ENCODE results near the gene MYL11.
"Not testable (repeated sequence)": the region's sequence is repeated elsewhere in the genome, so short reads cannot be mapped to it uniquely, and the experiment has no call there.

The MYL11 gene

GRCh38 chr16:30374538-30374937, at the start of gene MYL11:
Gene MYL11 (plus strand): TSS chr16:30374802. CDS start chr16:30374858, 56 bp downstream.
- no peak for DNase-seq

- DNase-seq, result peak; percentile 84
Observed at GRCh38 chr16:30334473-30334989, 40.1 kb upstream of the MYL11 start.

GRCh38 chr16:30335028-30335597, 39.5 kb upstream of the MYL11 start:
- peak; percentile 85 for DNase-seq

- DNase-seq, result no peak
Observed at GRCh38 chr16:30335598-30336474, 38.8 kb upstream of the MYL11 start.

- not testable (repeated sequence) for DNase-seq
Observed at GRCh38 chr16:30337964-30338357, 36.6 kb upstream of the MYL11 start.

GRCh38 chr16:30338715-30339114, 35.9 kb upstream of the MYL11 start:
- not testable (repeated sequence) for DNase-seq

- DNase-seq, result no peak
Observed at GRCh38 chr16:30340621-30341020, 34.0 kb upstream of the MYL11 start.

GRCh38 chr16:30341971-30342370, 32.6 kb upstream of the MYL11 start:
- not testable (repeated sequence) for DNase-seq

- DNase-seq, result no peak
Observed at GRCh38 chr16:30342751-30343490, 31.7 kb upstream of the MYL11 start.

- DNase-seq, result not testable (repeated sequence)
Observed at GRCh38 chr16:30343491-30343820, 31.1 kb upstream of the MYL11 start.

- no peak for DNase-seq
Observed at GRCh38 chr16:30346286-30346685, 28.3 kb upstream of the MYL11 start.

- DNase-seq, result no peak
Observed at GRCh38 chr16:30348113-30348512, 26.5 kb upstream of the MYL11 start.

- no peak for DNase-seq
Observed at GRCh38 chr16:30348929-30349328, 25.7 kb upstream of the MYL11 start.

GRCh38 chr16:30349675-30350074, 24.9 kb upstream of the MYL11 start:
- no peak for DNase-seq

- no peak for DNase-seq
Observed at GRCh38 chr16:30350134-30350871, 24.3 kb upstream of the MYL11 start.

GRCh38 chr16:30351001-30351441, 23.6 kb upstream of the MYL11 start:
- DNase-seq, result no peak

- no peak for DNase-seq
Observed at GRCh38 chr16:30351586-30352419, 22.8 kb upstream of the MYL11 start.

- DNase-seq, result no peak
Observed at GRCh38 chr16:30352488-30353401, 21.9 kb upstream of the MYL11 start.

GRCh38 chr16:30353438-30354129, 21.0 kb upstream of the MYL11 start:
- no peak for DNase-seq

Data from stimulated activated CD4-positive, alpha-beta T cell treated with anti-CD3 and anti-CD28 coated beads, Interleukin-4, amount 100 ng/mL, for 1 hour (primary cell).